Activated naive CD4-positive, alpha-beta T cell treated with anti-CD3 and anti-CD28 coated beads, Interleukin-2, amount 10 ng/mL, durations not matched to agents 7 days and 5 days (primary cell): Measurements from ENCODE around the gene SLC23A2.

Experiments
- CTCF ChIA-PET: fragments of 350-600 bp; sonication (Branson Sonifier 250); formaldehyde crosslinking; loops from one replicate; lab custom pipeline; 2021; ENCODE audit warnings: antibody characterized with exemption; lab: Charles Lee
- DNase-seq: peaks from one replicate; pipeline ENCODE4 v3.0.0-alpha.2; 2020
- H3K27ac Mint-ChIP-seq: one replicate; pipeline ENCODE4 v1.8.0; 2021; ENCODE audit warnings: mild to moderate bottlenecking, moderate library complexity, mixed read lengths
- H3K27me3 Mint-ChIP-seq: one replicate; pipeline ENCODE4 v1.8.0; 2021; ENCODE audit warnings: mild to moderate bottlenecking, mixed read lengths
- H3K36me3 Mint-ChIP-seq: one replicate; pipeline ENCODE4 v1.8.0; 2021; ENCODE audit warnings: mixed read lengths
- H3K4me1 Mint-ChIP-seq: one replicate; pipeline ENCODE4 v1.8.0; 2021; ENCODE audit warnings: mixed read lengths
- H3K4me3 Mint-ChIP-seq: one replicate; pipeline ENCODE4 v1.8.0; 2021; ENCODE audit warnings: mild to moderate bottlenecking, moderate library complexity, mixed read lengths
- H3K9me3 Mint-ChIP-seq: one replicate; pipeline ENCODE4 v1.8.0; 2021; ENCODE audit warnings: mixed read lengths

The SLC23A2 gene

GRCh38 chr20:4871486-4871885, 129.8 kb downstream of the SLC23A2 start:
- Mint-ChIP-seq H3K27me3 (no peaks in the 10 kb centered on the region), H3K4me3 (no peak overlapping the region), H3K4me1 (peaks cover 24% of the 10 kb centered on the region), H3K9me3 (no peaks in the 10 kb centered on the region), H3K27ac (peak overlapping the region; percentile 5), H3K36me3 (peaks cover 35% of the 10 kb centered on the region)
- no peak for DNase-seq
- CTCF ChIA-PET = no interaction called here

GRCh38 chr20:4870906-4871305, 130.4 kb downstream of the SLC23A2 start:
- H3K36me3 Mint-ChIP-seq = peaks cover 37% of the 10 kb centered on the region
- DNase-seq = no peak

DNA sequence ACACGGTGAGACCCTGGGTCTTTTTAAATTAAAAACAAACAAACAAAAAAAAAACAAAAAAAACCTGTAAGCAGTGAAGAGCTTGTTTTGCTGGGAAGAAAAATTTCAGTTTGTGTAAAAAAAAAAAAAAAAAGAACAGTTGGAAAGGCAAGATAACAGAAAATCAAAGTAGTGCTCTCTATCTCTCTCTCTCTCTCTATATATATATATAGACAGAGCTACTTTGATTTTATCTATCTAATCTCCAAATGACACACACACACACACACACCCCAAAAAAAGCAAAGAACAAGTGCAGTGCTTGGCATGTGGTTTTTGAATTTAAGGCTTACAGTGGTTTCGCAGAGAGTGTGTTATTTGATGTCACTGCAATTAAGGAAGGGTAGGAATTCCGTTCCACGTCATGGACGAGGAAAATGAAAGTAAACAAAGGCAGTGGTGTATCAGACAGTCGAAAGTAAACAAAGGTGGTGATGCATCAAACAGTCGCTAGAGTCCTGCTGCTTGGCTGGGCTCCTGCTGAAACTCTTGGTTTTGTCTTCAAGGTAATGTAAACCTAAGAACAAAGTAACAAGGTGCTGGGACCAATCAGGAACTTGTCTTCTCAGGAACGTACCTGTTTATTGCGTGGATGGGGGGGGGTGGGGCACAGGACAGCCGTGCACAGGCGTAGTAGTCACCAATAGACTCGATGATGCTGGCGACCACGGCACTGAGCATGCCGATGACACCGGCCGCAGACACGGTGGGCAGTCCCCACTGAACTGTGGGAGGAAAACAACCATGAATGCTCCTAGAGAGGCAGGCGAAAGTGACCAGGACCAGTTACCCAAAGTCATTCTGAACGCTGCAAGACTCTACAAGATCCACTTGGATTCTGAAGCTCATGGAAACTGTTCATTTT, 131.8 kb downstream of the SLC23A2 start:
- Mint-ChIP-seq H3K27ac (peak overlapping the region; percentile 81), H3K4me3 (no peak overlapping the region), H3K36me3 (peaks cover 36% of the 10 kb centered on the region), H3K9me3 (no peaks in the 10 kb centered on the region), H3K4me1 (peaks cover 24% of the 10 kb centered on the region), H3K27me3 (no peaks in the 10 kb centered on the region)
- CTCF ChIA-PET = interaction anchor here (0.6 kb wide), 1 partner anchor 141 kb away, joined by 3 read pairs; no protein-coding TSS in a partner anchor
- peak; percentile 41 for DNase-seq

More at GRCh38 chr20:4870906-4871305, 130.4 kb downstream of the SLC23A2 start:
- Mint-ChIP-seq H3K27ac (peak overlapping the region; percentile 55), H3K9me3 (no peaks in the 10 kb centered on the region), H3K4me3 (no peak overlapping the region), H3K27me3 (no peaks in the 10 kb centered on the region), H3K4me1 (peaks cover 24% of the 10 kb centered on the region)
- CTCF ChIA-PET = no interaction called here

DNA sequence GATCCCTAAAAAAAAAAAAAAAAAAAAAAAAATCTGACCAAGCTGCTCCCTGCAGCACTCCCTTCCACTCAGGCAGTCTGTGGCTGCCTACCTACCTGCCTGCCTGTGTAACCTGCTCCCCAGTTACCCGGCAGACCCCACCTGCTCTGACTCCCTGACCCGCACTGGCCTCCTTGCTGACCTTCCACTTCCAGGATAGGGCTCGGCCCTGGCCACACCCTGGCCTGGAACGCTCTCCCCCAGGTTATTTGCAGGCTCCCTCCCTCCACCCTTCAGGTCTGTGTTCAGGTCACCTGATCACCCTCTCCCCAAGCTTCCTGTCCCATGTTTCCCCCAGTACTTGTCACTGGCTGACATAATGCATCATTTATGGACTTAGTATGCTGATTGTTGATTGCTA, 134.3 kb downstream of the SLC23A2 start:
- no peak overlapping the region for H3K27ac Mint-ChIP-seq
- no peaks in the 10 kb centered on the region for H3K27me3 Mint-ChIP-seq
- H3K36me3 Mint-ChIP-seq = peaks cover 31% of the 10 kb centered on the region
- no peaks in the 10 kb centered on the region for H3K9me3 Mint-ChIP-seq
- DNase-seq = no peak
- H3K4me3 Mint-ChIP-seq = no peak overlapping the region
- H3K4me1 Mint-ChIP-seq = peaks cover 24% of the 10 kb centered on the region
- CTCF ChIA-PET = no interaction called here

DNA sequence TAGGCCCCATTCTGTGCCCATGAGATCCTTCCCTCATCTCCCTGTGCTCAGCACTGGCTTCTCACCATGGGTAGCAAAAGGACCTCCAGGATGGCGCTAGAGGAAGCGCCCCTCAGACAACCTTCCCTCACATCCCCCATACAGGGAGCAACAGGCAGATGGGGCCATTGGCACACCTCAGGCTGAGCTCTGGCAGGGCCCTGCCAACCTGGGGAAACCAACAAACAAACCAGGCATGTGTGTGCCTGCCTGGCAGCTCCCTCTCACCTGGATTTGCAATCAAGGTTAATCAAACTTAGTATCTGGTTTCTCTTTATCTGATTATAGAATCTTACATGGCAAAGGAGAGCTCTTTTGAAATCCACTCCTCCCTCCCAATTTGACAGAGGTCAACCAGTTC, 134.9 kb downstream of the SLC23A2 start:
- H3K27me3 Mint-ChIP-seq = no peaks in the 10 kb centered on the region
- CTCF ChIA-PET = interaction anchor here (0.6 kb wide), 1 partner anchor 379 kb away, joined by 3 read pairs; no protein-coding TSS in a partner anchor
- H3K4me3 Mint-ChIP-seq = no peak overlapping the region
- H3K4me1 Mint-ChIP-seq = peaks cover 24% of the 10 kb centered on the region
- DNase-seq = no peak
- H3K27ac Mint-ChIP-seq = no peak overlapping the region
- no peaks in the 10 kb centered on the region for H3K9me3 Mint-ChIP-seq
- peaks cover 37% of the 10 kb centered on the region for H3K36me3 Mint-ChIP-seq

GRCh38 chr20:4864311-4864752, 137.0 kb downstream of the SLC23A2 start:
- no peak overlapping the region for H3K4me3 Mint-ChIP-seq
- H3K27ac Mint-ChIP-seq = no peak overlapping the region
- DNase-seq = no peak
- no peaks in the 10 kb centered on the region for H3K9me3 Mint-ChIP-seq
- CTCF ChIA-PET = no interaction called here
- peaks cover 40% of the 10 kb centered on the region for H3K36me3 Mint-ChIP-seq
- peaks cover 16% of the 10 kb centered on the region for H3K4me1 Mint-ChIP-seq
- no peaks in the 10 kb centered on the region for H3K27me3 Mint-ChIP-seq

GRCh38 chr20:4862661-4863060, 138.6 kb downstream of the SLC23A2 start:
- no peaks in the 10 kb centered on the region for H3K9me3 Mint-ChIP-seq
- H3K4me1 Mint-ChIP-seq = peaks cover 6% of the 10 kb centered on the region
- no peak overlapping the region for H3K27ac Mint-ChIP-seq
- no peaks in the 10 kb centered on the region for H3K27me3 Mint-ChIP-seq
- H3K36me3 Mint-ChIP-seq = peaks cover 48% of the 10 kb centered on the region
- no peak overlapping the region for H3K4me3 Mint-ChIP-seq
- no peak for DNase-seq
- CTCF ChIA-PET = no interaction called here

DNA sequence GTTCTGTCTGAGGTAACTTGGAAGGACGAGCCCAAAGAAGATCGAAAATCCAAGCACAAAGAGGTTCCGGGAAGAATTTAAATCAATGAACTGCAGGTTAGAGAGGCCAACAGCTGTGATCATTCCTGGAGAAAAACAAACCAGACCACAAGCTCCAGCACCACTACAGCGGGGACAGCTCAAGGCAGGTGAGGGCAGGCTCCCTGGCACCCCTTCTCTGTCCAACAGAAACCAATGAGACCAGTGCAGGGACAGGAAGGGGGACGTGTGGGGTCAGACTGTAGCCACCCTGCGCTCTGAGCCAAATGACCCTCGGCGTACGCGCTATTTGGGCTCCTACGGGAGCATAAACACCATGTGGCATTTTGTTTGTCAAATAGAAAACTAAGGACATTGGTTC, 139.3 kb downstream of the SLC23A2 start:
- H3K27ac Mint-ChIP-seq = no peak overlapping the region
- H3K4me3 Mint-ChIP-seq = no peak overlapping the region
- CTCF ChIA-PET = no interaction called here
- peaks cover 47% of the 10 kb centered on the region for H3K36me3 Mint-ChIP-seq
- H3K27me3 Mint-ChIP-seq = no peaks in the 10 kb centered on the region
- H3K4me1 Mint-ChIP-seq = no peaks in the 10 kb centered on the region
- no peaks in the 10 kb centered on the region for H3K9me3 Mint-ChIP-seq
- no peak for DNase-seq

DNA sequence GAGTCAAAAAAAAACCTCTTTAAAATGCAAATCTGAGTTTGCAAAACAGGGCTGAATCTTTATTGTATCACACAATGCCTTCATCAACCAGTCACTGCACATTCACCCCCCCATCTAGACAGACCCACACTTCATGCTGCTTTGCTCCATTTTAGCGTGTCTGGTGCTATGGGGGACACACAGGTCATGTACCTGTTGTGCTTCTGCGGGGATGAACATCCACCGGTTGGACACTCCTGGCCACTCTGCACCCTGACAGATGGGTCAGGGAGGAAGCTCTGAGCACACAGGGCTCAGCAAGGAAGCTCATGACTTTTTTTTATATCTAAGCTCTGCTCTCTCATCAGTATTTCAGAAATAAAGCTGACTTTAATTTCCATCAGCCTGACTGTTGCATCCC, 143.3 kb downstream of the SLC23A2 start:
- Mint-ChIP-seq H3K27me3 (no peaks in the 10 kb centered on the region), H3K4me3 (no peak overlapping the region), H3K27ac (no peak overlapping the region), H3K36me3 (peaks cover 53% of the 10 kb centered on the region), H3K9me3 (no peaks in the 10 kb centered on the region), H3K4me1 (no peaks in the 10 kb centered on the region)
- no peak for DNase-seq
- CTCF ChIA-PET = no interaction called here

GRCh38 chr20:4856022-4856755, 145.1 kb downstream of the SLC23A2 start:
- no peak for DNase-seq
- Mint-ChIP-seq H3K27me3 (no peaks in the 10 kb centered on the region), H3K27ac (peak overlapping the region; percentile 8), H3K4me1 (no peaks in the 10 kb centered on the region), H3K36me3 (peaks cover 42% of the 10 kb centered on the region), H3K9me3 (no peaks in the 10 kb centered on the region), H3K4me3 (no peak overlapping the region)
- CTCF ChIA-PET = no interaction called here

GRCh38 chr20:4855555-4855954, 145.8 kb downstream of the SLC23A2 start:
- Mint-ChIP-seq H3K9me3 (no peaks in the 10 kb centered on the region), H3K4me1 (no peaks in the 10 kb centered on the region), H3K36me3 (peaks cover 39% of the 10 kb centered on the region), H3K27ac (no peak overlapping the region), H3K27me3 (no peaks in the 10 kb centered on the region), H3K4me3 (no peak overlapping the region)
- DNase-seq = no peak
- CTCF ChIA-PET = no interaction called here

DNA sequence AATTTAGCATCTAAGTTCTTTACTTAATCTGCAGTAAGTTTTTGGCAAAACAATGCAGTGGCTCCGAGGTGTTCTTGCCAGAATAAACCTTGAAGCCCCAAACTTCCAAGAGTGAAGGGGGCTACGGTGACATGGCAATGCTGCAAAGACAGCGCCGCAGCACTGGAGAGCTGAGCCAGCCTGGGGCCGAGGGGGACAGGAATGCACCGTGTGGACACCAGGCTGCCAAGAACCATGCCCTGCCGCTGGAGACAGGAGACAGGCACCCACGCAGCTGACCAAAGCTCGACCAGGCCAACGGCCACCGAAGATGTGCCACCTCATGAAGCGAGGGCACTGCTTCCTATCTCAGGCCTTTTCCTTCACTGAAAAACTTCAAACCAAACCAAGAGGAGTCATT, 146.2 kb downstream of the SLC23A2 start:
- Mint-ChIP-seq H3K27me3 (no peaks in the 10 kb centered on the region), H3K27ac (no peak overlapping the region), H3K36me3 (peaks cover 35% of the 10 kb centered on the region), H3K4me1 (no peaks in the 10 kb centered on the region), H3K4me3 (no peak overlapping the region), H3K9me3 (no peaks in the 10 kb centered on the region)
- CTCF ChIA-PET = no interaction called here
- DNase-seq = no peak

GRCh38 chr20:4854561-4854901, 146.8 kb downstream of the SLC23A2 start:
- peaks cover 31% of the 10 kb centered on the region for H3K36me3 Mint-ChIP-seq
- no peak for DNase-seq

DNA sequence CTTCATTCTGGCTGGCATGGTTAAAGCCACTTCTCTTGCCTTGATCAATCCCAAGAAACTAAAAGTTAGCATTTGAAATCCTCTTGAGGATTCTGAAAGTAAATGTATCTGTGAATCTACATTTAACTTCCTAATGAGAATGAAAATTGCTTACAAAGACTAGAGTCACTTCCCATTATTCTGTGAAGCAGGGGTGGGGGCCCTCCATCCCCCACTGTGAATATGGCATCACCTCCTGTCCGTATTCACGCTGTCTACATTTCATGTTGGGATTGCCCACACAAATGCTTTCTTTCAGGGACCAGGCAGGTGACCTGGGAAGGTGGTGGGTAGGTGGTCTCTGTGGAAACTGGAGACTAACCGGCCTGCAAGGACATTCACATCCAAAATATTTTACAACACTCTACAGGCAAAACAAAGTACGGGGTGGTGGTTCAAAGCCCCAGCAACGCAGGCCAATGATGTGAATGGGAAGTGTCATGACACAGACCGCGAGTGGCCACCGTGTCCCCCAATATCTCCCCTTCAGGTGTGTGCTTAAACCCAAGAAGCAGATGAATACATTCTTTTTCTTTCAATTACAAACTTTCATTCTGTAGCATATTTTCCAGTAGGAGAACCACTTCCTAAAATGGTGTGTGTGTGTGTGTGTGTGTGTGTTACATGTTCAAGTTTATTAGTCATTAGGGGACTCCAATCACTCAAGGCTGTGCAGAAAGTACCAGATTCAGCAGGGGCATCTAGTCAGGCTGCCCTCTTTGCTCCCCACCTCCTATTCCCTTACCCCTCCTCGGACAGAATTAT, 147.4 kb downstream of the SLC23A2 start:
- Mint-ChIP-seq H3K4me3 (no peak overlapping the region), H3K9me3 (no peaks in the 10 kb centered on the region), H3K36me3 (peaks cover 31% of the 10 kb centered on the region), H3K27ac (no peak overlapping the region), H3K4me1 (no peaks in the 10 kb centered on the region), H3K27me3 (no peaks in the 10 kb centered on the region)
- DNase-seq = no peak
- CTCF ChIA-PET = no interaction called here

More at GRCh38 chr20:4854561-4854901, 146.8 kb downstream of the SLC23A2 start:
- H3K27ac Mint-ChIP-seq = peak overlapping the region; percentile 26
- H3K27me3 Mint-ChIP-seq = no peaks in the 10 kb centered on the region
- CTCF ChIA-PET = no interaction called here
- no peaks in the 10 kb centered on the region for H3K9me3 Mint-ChIP-seq
- H3K4me3 Mint-ChIP-seq = no peak overlapping the region
- H3K4me1 Mint-ChIP-seq = no peaks in the 10 kb centered on the region
